AG04450 (cell line): Measurements from ENCODE around the gene IL22RA2. TPM values are rescaled to one million over a fixed set of nuclear protein-coding genes. Genes with fewer than 3 reads are reported as not detected.

Source experiments
- CTCF ChIA-PET: fragments of 300-600, 350-600 bp; formaldehyde crosslinking; extraction: SDS; loops from one replicate; lab custom pipeline; 2022; ENCODE audit warnings: antibody characterized with exemption, inconsistent platforms; lab: Charles Lee
- POLR2A ChIA-PET: fragments of 350-600 bp; formaldehyde crosslinking; extraction: SDS; loops from one replicate; lab custom pipeline; 2021; ENCODE audit warnings: antibody characterized with exemption, inconsistent platforms; lab: Yijun Ruan, JAX
- DNase-seq: peaks from one replicate; pipeline ENCODE4 v3.0.0-alpha.2; 2011; ENCODE audit warnings: low read depth, low spot score
- H3K27ac ChIP-seq: one replicate; pipeline ENCODE4 v1.5.1; 2012; ENCODE audit warnings: low read depth, low read length, control low read depth
- H3K27me3 ChIP-seq: one replicate; pipeline ENCODE4 v1.6.0; 2012; ENCODE audit warnings: low read length; ENCODE audit not compliant: control insufficient read depth, insufficient read depth
- H3K4me3 ChIP-seq: 2 replicates; pipeline ENCODE4 v1.5.1; 2011; ENCODE audit warnings: mild to moderate bottlenecking, low read depth, low read length, control low read depth
- H3K9me3 ChIP-seq: 2 replicates; pipeline ENCODE4 v1.5.1; 2012; ENCODE audit warnings: low read length; ENCODE audit not compliant: control insufficient read depth, insufficient read depth
- polyA plus RNA-seq: library from polyadenylated mRNA; depleted of rRNA; stranded (reverse); fragments of >200 nt; gene quantifications from 2 replicates; pipeline ENCODE4 v1.2.3, GENCODE V29; 2011
- TF ChIP-seq, protein P1 (sequence below): IDR thresholded peaks from 2 replicates; pipeline ENCODE4 v1.5.1; 2011; ENCODE audit warnings: low read depth, low read length, control low read depth, inconsistent platforms

IL22RA2 gene
- polyA plus RNA-seq, 1 experiment, result not detected

DNA sequence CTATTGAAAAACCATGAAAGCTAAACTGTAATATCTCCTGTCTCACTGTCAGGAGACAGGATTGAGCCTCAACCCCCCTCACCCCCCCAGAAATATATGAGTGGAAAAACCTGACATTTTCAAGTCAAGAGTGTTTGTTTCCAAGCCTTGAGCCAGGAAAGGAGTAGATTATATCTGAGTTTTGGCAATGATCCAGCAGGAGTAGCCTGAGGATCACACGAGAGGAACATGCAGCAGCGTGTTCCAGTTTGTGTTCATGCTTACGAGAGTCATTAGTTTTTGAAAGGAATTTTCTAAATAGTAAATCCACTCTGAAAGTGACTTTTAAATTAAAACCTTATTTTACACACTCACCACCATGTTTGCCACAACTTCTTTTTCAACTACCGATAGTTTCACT, 15.8 kb downstream of the IL22RA2 start:
- H3K27me3 ChIP-seq, result no peaks in the 10 kb centered on the region
- CTCF ChIA-PET, result no interaction called here
- H3K9me3 ChIP-seq, result no peaks in the 10 kb centered on the region
- H3K4me3 ChIP-seq, result no peak overlapping the region
- no peak for DNase-seq
- TF ChIP-seq, protein P1, sequence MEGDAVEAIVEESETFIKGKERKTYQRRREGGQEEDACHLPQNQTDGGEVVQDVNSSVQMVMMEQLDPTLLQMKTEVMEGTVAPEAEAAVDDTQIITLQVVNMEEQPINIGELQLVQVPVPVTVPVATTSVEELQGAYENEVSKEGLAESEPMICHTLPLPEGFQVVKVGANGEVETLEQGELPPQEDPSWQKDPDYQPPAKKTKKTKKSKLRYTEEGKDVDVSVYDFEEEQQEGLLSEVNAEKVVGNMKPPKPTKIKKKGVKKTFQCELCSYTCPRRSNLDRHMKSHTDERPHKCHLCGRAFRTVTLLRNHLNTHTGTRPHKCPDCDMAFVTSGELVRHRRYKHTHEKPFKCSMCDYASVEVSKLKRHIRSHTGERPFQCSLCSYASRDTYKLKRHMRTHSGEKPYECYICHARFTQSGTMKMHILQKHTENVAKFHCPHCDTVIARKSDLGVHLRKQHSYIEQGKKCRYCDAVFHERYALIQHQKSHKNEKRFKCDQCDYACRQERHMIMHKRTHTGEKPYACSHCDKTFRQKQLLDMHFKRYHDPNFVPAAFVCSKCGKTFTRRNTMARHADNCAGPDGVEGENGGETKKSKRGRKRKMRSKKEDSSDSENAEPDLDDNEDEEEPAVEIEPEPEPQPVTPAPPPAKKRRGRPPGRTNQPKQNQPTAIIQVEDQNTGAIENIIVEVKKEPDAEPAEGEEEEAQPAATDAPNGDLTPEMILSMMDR, result no peak
- POLR2A ChIA-PET, result no interaction called here
- no peak overlapping the region for H3K27ac ChIP-seq

DNA sequence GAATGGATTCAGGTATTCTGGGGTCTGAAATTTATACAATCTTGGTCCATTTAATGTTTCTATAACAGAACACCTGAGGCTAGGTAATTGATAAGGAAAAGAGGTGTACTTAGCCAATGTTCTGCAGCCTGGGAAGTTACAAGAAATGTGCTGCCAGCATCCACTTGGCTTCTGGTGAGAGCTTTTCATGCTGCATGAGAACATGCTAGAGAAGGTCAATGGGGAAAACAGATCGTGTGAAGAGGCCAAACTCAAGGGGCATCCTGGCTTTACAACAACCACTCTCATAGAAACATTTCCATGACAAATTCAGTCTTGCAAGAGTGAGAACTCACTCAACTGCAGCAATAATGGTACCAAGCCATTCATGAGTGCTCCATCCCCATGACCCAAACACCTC, 16.8 kb downstream of the IL22RA2 start:
- POLR2A ChIA-PET, result no interaction called here
- CTCF ChIA-PET, result no interaction called here
- TF ChIP-seq, protein P1, result no peak
- Histone ChIP-seq H3K27me3 (no peaks in the 10 kb centered on the region), H3K4me3 (no peak overlapping the region), H3K9me3 (no peaks in the 10 kb centered on the region), H3K27ac (no peak overlapping the region)
- DNase-seq, result no peak

GRCh38 chr6:137155830-137156229, 17.6 kb downstream of the IL22RA2 start:
- H3K27ac ChIP-seq, result no peak overlapping the region
- CTCF ChIA-PET, result no interaction called here
- DNase-seq, result no peak
- POLR2A ChIA-PET, result no interaction called here
- H3K4me3 ChIP-seq, result no peak overlapping the region
- no peaks in the 10 kb centered on the region for H3K9me3 ChIP-seq
- H3K27me3 ChIP-seq, result no peaks in the 10 kb centered on the region
- TF ChIP-seq, protein P1, result no peak

GRCh38 chr6:137150072-137150471, 23.4 kb downstream of the IL22RA2 start:
- POLR2A ChIA-PET, result no interaction called here
- TF ChIP-seq, protein P1, result no peak
- CTCF ChIA-PET, result interaction anchor here (0.7 kb wide), 1 partner anchor 509 kb away, joined by 3 read pairs; no protein-coding TSS in a partner anchor
- Histone ChIP-seq H3K4me3 (no peak overlapping the region), H3K9me3 (no peaks in the 10 kb centered on the region), H3K27ac (no peak overlapping the region), H3K27me3 (no peaks in the 10 kb centered on the region)
- DNase-seq, result no peak

DNA sequence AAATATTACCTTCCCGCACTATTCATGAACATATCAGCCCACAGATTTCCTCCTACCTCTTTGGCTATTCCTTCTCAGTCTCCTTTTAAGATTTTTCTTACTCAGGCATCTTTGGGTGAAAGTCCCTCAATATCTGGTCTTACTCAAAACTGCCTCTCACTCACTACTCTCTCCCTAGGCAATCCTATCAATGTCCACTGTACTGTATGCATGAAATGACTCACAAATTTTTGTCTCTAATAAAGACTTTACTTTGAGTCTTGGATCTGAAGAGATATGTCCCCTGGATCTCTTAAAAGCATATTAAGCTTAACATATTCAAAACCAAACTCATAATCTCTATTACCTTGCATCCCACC, 24.4 kb downstream of the IL22RA2 start:
- TF ChIP-seq, protein P1, result no peak
- Histone ChIP-seq H3K4me3 (no peak overlapping the region), H3K9me3 (no peaks in the 10 kb centered on the region), H3K27me3 (no peaks in the 10 kb centered on the region), H3K27ac (no peak overlapping the region)
- no peak for DNase-seq
- POLR2A ChIA-PET, result no interaction called here
- CTCF ChIA-PET, result no interaction called here
